HL-60 (cell line): ENCODE measurements around the gene SLC31A2.

Source experiments
- TF ChIP-seq, protein P1 (sequence below): IDR thresholded peaks from one replicate; pipeline ENCODE4 v1.5.1; 2011; ENCODE audit warnings: low read length, control low read depth, inconsistent platforms; ENCODE audit not compliant: insufficient read depth
- TF ChIP-seq, protein P2 (sequence below): IDR thresholded peaks from 2 replicates; pipeline ENCODE4 v1.6.1; 2012; ENCODE audit warnings: low read depth; ENCODE audit not compliant: insufficient replicate concordance

DNA sequence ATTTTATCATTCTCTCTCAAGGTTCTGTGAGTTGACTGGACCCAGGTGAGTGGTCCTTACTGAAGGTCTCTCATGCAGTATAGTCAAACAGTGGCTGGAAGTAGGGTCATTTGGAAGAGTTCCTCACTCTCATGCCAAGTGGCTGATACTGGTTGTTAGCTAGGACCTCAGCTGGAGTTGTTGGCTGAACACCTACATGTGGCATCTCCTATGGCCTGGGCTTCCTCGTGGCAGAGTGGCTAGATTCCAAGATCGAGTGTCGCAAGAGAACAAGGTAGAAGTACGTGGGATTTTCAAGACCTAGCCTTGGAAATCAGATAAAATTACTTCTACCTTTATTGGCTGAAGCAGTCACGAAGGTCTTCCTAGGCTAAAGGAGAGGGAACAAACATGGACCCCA lies 7.6 kb downstream of the SLC31A2 start:
- TF ChIP-seq, protein P1, sequence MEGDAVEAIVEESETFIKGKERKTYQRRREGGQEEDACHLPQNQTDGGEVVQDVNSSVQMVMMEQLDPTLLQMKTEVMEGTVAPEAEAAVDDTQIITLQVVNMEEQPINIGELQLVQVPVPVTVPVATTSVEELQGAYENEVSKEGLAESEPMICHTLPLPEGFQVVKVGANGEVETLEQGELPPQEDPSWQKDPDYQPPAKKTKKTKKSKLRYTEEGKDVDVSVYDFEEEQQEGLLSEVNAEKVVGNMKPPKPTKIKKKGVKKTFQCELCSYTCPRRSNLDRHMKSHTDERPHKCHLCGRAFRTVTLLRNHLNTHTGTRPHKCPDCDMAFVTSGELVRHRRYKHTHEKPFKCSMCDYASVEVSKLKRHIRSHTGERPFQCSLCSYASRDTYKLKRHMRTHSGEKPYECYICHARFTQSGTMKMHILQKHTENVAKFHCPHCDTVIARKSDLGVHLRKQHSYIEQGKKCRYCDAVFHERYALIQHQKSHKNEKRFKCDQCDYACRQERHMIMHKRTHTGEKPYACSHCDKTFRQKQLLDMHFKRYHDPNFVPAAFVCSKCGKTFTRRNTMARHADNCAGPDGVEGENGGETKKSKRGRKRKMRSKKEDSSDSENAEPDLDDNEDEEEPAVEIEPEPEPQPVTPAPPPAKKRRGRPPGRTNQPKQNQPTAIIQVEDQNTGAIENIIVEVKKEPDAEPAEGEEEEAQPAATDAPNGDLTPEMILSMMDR, result no peak
- TF ChIP-seq, protein P2, sequence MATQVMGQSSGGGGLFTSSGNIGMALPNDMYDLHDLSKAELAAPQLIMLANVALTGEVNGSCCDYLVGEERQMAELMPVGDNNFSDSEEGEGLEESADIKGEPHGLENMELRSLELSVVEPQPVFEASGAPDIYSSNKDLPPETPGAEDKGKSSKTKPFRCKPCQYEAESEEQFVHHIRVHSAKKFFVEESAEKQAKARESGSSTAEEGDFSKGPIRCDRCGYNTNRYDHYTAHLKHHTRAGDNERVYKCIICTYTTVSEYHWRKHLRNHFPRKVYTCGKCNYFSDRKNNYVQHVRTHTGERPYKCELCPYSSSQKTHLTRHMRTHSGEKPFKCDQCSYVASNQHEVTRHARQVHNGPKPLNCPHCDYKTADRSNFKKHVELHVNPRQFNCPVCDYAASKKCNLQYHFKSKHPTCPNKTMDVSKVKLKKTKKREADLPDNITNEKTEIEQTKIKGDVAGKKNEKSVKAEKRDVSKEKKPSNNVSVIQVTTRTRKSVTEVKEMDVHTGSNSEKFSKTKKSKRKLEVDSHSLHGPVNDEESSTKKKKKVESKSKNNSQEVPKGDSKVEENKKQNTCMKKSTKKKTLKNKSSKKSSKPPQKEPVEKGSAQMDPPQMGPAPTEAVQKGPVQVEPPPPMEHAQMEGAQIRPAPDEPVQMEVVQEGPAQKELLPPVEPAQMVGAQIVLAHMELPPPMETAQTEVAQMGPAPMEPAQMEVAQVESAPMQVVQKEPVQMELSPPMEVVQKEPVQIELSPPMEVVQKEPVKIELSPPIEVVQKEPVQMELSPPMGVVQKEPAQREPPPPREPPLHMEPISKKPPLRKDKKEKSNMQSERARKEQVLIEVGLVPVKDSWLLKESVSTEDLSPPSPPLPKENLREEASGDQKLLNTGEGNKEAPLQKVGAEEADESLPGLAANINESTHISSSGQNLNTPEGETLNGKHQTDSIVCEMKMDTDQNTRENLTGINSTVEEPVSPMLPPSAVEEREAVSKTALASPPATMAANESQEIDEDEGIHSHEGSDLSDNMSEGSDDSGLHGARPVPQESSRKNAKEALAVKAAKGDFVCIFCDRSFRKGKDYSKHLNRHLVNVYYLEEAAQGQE, result no peak
